ACHN (cell line): ENCODE results near the gene ALDH1A2.

Source experiments
- DNase-seq: peaks from one replicate; pipeline ENCODE4 v3.0.0-alpha.2; 2015
- in situ Hi-C: cut with HindIII; loops from 2 replicates; pipeline ENCODE4 v1.10.0; 2017; ENCODE audit warnings: low sequenced_read_pairs, low pct_ligation_motif_present, low pct_unique_long_range_greater_than_20kb

The ALDH1A2 gene

GRCh38 chr15:58074452-58074851 is 8.9 kb upstream of the ALDH1A2 start:
- in situ Hi-C loops = no loop called here
- DNase-seq = no peak

DNA sequence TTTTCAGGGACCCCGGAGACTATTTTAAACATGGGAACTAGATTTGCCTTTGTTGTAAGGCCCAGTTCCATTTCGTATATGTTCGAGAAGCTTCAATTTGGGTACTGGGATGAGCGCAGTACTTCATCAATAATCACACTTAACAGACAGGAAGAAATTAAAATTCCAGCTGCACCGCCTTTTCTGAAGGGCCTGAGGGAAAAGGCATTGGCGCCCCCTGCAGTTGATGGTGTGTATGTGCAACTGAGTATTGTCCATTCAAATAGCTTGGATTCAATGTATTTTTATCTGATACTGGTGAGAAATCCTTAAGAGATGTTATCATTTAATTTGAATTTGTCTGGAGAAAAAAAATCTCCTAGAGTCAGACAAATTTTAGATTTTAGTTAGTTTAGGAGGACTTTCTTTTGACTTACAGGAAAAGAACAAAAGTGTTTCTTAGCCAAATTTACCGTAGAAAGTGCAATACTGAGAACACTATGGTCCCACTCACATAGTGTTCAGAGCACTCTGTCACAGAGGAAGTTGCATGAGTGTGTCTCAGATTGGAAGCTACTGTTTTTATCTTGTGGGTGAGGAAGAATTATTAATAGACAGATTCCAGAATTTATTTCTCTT is 5.4 kb upstream of the ALDH1A2 start:
- peak; percentile 41 for DNase-seq
- in situ Hi-C loops = no loop called here

DNA sequence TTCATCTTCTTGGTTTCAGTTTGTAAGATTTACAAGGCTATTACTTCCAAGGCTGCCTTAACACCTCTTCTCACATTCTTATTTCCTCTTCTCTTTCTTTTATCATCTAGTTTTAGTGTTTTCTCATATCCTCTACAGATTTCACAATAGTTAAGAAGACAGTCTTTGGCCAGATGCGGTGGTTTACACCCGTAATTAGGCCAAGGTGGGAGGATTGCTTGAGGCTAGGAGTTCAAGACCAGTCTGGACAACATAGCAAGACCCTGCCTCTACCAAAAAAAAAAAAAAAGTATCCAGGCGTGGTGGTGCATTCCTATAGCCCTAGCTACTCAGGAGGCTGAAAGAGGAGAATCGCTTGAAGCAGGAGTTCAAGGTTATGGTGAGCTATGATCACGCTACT is 3.5 kb upstream of the ALDH1A2 start:
- no peak for DNase-seq
- in situ Hi-C loops = no loop called here

- DNase-seq = peak; percentile 44
These were observed 744 bp upstream of the ALDH1A2 start for GRCh38 chr15:58066042-58066867.

DNA sequence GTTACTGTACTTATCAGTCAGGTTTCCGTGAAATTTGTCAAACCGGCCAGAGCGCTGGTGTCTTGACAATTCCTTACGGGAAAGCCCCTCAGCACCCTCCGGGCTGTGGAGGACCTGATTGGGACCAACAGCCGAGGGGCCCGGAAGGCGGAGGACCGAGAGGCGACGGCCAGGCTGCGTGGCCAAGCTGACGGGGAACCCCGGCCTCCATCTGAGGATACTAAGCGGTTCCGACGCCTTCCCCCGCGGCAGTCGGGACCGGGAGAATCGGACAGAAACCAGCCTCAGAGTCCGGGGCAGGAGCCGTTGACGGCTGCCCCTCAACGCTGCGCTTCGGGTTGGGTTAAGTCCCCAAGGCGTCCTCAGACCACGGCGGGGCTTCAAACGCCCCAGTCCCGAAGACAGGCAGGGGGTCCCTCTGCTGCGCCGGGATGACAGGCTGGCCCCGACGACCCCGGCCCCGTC is 499 bp downstream of the ALDH1A2 start:
- in situ Hi-C loops = no loop called here
- DNase-seq = no peak

More at GRCh38 chr15:58066042-58066867, 744 bp upstream of the ALDH1A2 start:
- in situ Hi-C loops = no loop called here

GRCh38 chr15:58064082-58064979 is 1.2 kb downstream of the ALDH1A2 start:
- in situ Hi-C loops = no loop called here
- no peak for DNase-seq

DNA sequence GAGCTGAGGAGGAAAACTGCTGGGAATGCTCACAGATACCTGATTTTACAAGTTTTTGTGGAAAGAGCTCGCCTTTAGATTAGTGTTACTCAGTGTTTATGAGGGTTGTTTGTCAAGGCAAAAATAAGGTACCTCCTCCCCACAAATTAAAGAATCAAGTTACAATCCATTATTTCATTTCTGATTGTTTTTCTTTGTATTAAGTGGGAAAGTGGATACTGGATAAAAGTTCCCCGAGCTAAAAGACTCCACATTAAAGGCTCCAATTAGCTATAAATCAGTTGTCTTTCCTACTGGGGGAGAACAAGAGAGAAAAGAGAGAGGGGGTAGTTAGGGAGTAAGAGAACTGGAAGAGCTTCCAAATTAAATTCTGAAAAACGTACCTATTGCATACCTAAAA is 1.9 kb downstream of the ALDH1A2 start:
- in situ Hi-C loops = no loop called here
- DNase-seq = no peak

DNA sequence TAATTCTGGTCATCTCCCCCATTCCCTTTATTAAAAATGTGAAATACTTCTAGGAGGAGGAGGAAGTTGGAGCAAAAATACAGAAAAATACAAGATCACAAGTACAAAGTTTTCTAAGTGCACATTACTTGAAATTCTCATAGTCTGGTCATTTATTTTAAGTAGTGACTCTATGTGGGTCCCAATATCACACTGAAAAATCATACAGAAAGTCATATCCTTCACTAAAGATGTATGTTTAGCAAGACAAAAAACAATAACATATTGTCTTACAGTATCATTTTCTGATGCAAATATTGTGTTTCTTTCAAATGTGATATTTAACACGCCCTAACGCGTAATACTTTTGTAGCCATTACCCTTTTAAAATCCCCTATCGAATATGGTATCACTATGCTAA is 2.5 kb downstream of the ALDH1A2 start:
- in situ Hi-C loops = no loop called here
- no peak for DNase-seq

DNA sequence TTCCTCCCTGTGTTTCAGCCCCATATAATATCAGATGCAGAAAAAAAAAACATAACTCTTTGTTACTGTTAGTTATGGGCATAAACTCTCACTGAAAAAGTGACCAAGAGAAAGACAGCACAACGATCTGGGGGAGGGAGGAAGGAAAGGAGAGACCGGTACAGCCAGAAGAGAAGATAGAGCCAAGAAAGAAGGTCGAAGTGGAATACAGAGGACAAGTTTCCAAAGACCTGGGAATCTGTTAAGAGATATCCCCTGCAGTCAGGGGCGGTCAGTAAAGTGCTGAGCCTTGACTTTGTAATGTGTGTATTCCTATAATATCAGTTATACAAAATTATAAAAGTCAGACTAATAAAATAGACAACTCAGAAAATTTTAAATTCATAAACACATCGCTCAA is 3.3 kb downstream of the ALDH1A2 start:
- in situ Hi-C loops = no loop called here
- no peak for DNase-seq

DNA sequence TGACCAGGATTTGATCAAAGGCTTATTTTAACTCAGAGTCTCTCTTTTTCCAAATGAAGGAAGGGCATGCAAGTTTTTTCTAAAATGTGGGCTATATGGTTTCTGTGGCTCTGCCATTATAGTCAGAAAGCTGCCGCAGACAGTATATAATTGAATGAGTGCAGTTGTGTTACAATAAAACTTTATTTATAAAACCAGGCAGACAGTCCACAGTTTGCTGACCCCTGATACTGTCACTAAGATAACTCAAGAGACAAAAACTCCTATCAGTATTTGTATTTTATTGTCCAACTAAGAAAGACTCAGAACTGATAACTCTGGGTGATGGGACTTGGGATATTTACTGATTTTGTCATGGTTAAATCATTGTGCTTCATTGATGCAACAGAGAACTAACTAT is 4.9 kb downstream of the ALDH1A2 start:
- in situ Hi-C loops = no loop called here

DNA sequence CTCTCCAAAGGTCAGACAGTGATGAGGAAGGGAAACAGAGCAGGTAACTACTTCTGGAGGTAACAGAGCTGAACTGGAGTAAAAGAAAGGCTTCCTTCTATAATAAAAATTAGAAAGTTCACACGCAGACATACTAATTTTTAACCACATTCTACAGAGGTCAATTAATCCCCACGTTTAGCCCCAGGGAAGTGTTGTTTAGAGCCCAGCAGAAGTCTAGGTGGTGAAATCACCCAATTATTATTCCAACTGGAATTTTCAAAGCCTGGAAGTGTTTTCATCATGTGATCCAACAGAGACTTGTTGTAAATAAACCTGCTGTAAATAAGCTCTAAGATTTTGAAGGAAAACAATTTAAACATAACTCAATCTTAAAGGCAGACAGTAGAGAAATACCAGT is 6.8 kb downstream of the ALDH1A2 start:
- in situ Hi-C loops = no loop called here

More for the DNA sequence above, 4.9 kb downstream of the ALDH1A2 start:
- no peak for DNase-seq

DNA sequence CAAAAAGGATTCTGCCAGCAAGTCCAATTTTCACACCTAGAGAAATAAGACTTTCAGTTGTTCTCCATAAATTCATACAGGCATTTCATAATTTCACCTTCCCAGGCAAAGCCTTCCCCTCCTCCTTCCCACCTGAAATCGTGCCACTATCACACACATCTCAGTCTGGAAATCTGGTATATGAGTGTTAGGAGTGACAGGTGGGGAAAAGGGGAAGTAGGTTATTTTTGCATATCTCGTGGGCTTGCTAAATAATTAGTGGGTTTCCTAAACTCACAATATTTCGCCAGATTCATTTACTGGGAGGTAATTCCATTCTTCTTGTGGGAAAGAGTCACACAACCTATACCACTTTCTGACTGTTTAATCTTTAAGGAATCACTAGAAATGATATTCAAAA is 7.4 kb downstream of the ALDH1A2 start:
- in situ Hi-C loops = no loop called here
- no peak for DNase-seq

More for the DNA sequence above, 6.8 kb downstream of the ALDH1A2 start:
- no peak for DNase-seq

DNA sequence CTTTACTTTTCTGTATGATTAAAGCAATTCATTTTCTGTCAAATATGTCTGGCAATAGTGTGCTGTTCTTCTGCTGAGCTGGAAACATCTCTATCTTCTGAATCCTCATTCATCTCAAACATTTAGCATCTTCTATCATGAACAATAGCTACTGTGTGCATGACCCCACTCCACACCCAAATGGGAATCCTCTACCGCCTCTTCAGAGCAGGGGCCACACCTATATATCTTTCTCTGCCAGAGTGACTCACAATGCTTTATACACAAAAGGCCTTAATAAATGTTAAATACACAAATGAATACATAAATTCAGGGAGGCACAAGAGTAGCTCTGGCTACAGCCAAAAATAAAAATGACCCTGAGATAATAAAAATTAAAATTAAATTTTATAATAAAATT is 8.0 kb downstream of the ALDH1A2 start:
- in situ Hi-C loops = no loop called here
- no peak for DNase-seq

GRCh38 chr15:58056015-58056414 is 9.5 kb downstream of the ALDH1A2 start:
- no peak for DNase-seq
- in situ Hi-C loops = no loop called here

DNA sequence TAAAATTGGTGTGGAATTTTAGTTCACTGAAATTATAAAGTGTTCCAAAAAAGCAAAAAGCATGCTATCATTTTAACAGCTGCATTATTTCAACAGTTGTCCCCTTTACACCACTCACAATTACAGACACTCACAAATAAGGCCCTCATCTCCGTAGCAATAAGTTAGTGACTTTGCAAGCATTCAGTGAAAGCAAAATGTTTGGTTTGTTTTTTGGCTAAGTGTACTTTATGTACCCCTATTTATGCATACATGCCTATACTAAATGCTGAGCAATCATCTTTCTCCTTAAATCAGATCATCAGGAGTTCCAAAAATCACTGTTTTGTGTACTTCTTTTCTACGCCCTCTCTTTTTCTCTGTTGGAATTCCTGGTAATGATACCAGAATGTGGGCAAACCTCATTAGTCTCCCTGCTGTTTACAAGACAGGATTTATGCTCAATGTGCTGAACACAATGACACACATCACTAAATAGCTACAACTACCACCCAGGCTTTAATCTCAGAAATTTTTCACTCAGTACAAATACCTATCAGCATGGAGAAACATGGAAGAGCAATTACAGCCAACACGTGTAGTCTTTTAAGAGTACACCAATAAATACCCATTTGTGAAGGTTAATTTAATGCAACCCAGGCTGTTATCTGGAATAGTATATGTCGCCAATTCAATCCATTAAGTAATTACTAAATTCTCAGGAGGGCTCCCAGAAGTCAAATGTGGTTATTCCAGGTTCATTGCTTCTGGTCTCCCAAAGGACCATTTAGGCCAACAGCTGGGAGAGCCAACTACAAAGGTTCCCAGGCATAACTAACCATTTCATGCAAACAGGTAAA is 12.0 kb downstream of the ALDH1A2 start:
- no peak for DNase-seq
- in situ Hi-C loops = no loop called here

GRCh38 chr15:58052334-58052733 is 13.2 kb downstream of the ALDH1A2 start:
- DNase-seq = no peak
- in situ Hi-C loops = no loop called here

DNA sequence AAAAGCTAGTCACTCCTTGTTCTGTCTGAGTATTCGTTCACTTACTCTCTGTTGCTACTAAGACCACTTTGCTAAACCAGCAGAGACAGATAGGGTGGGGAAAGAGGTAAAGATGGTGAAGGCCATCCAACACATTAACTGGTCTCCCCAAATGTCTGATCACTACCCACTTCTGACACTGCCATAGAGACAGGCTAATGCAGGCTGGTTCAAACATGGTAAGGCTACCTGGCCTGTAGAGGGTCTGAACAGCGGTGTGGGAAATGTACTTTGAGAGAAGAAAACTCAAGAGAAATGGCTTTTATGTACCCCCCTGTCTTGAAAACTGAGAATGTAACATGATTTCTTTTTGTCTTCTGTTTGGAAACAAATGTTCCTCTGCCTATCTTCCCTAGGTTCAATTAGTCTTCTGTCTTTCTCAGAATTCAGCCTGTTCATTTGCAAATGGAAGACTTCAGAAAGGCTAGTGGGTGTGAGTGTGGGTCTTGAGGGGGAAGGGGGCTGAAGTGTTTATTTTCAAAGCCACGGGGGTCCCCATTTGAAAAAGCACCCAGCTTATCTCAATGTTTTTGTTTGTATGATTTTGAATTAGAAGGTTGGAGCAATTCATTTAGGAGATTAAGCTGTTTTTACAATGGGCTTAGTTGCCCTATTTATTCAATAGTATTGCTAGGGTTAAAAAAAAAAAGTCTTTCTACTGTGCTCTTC is 15.8 kb downstream of the ALDH1A2 start:
- in situ Hi-C loops = no loop called here
- no peak for DNase-seq

GRCh38 chr15:58048261-58048660 is 17.2 kb downstream of the ALDH1A2 start:
- in situ Hi-C loops = no loop called here
- no peak for DNase-seq
